ENCODE measurements around the gene IL32.

DNA sequence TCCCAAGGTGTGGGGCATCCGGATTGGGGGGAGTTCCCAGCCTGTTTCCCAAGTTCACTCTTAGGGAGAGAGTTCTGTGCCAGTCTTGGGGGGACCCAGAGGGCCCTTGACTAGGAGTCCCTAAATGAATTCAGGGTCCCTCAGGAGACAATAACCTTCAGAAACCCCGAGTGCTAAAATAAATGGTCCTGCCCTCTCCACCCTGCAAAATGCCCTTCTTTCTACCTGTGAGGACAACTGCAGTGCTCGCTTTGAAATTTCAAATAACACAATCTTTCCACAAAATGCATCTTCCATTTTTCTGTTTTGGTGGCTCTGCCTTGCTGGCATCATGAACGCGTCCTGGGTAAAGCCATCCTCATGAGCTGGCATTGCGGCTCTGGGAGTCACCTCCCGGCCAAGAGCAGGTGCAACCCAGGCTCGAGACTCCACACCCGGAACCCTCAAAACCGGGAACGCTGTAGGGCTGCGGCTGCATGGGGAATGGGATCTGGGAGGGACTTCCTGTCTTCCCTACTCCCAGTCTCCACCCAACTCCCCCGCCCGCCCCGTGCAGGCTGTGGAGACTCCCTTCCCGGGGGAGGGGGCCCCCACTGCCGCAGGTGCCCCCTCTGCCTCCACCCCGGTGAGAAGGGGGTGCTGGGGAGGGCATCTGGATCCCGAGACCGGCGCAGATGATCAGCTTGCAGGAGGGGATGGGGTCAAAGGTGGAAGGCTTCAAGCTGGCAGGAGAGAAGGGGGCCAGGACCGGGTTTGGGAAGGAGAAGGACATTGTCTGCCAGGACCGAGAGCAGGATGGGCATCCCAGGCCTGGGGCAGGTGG, 46.8 kb downstream of the IL32 start, which contains the start of gene ZNF205:
- TF ChIP-seq, protein P1, sequence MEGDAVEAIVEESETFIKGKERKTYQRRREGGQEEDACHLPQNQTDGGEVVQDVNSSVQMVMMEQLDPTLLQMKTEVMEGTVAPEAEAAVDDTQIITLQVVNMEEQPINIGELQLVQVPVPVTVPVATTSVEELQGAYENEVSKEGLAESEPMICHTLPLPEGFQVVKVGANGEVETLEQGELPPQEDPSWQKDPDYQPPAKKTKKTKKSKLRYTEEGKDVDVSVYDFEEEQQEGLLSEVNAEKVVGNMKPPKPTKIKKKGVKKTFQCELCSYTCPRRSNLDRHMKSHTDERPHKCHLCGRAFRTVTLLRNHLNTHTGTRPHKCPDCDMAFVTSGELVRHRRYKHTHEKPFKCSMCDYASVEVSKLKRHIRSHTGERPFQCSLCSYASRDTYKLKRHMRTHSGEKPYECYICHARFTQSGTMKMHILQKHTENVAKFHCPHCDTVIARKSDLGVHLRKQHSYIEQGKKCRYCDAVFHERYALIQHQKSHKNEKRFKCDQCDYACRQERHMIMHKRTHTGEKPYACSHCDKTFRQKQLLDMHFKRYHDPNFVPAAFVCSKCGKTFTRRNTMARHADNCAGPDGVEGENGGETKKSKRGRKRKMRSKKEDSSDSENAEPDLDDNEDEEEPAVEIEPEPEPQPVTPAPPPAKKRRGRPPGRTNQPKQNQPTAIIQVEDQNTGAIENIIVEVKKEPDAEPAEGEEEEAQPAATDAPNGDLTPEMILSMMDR (IDR thresholded peaks at IDR 0.05) = no peak
- TF ChIP-seq EZH2 (IDR thresholded peaks at IDR 0.05) (no peak), EZH2phosphoT487 (IDR thresholded peaks at IDR 0.05) (no peak)

Measured in neural progenitor cell (in vitro differentiated cells).